EL (cell line): ENCODE measurements around the gene EXOC8.
A peak's percentile ranks its signal among the peaks of the same experiment; 100 is the strongest.
"Not testable (repeated sequence)": the region's sequence is repeated elsewhere in the genome, so short reads cannot be mapped to it uniquely, and the experiment has no call there.

Source experiments
- DNase-seq: peaks from one replicate; pipeline ENCODE4 v3.0.0-alpha.2; 2016

EXOC8 gene

GRCh38 chr1:231351816-231352215, 14.2 kb upstream of the EXOC8 start:
- DNase-seq: no peak

DNA sequence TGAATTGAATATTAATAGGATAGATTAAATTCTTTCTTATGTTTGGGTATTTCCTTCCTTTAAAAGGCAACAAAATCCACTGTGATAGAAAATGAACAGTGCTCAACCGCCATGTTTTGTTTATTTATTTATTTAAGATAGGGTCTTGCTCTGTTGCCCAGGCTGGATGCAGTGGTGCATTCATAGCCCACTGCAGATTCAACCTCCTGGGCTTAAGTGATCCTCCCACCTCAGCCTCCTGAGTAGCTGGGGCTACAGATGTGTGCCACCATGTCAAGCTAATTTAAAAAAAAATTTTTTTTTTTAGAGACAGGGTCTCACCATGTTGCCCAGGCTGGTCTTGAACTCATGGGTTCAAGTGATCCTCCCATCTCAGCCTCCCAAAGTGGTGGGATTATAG, 11.2 kb upstream of the EXOC8 start:
- not testable (repeated sequence) for DNase-seq

GRCh38 chr1:231348442-231348841, 10.8 kb upstream of the EXOC8 start:
- DNase-seq: no peak

- no peak for DNase-seq
These were observed 10.3 kb upstream of the EXOC8 start for GRCh38 chr1:231347961-231348360.

DNA sequence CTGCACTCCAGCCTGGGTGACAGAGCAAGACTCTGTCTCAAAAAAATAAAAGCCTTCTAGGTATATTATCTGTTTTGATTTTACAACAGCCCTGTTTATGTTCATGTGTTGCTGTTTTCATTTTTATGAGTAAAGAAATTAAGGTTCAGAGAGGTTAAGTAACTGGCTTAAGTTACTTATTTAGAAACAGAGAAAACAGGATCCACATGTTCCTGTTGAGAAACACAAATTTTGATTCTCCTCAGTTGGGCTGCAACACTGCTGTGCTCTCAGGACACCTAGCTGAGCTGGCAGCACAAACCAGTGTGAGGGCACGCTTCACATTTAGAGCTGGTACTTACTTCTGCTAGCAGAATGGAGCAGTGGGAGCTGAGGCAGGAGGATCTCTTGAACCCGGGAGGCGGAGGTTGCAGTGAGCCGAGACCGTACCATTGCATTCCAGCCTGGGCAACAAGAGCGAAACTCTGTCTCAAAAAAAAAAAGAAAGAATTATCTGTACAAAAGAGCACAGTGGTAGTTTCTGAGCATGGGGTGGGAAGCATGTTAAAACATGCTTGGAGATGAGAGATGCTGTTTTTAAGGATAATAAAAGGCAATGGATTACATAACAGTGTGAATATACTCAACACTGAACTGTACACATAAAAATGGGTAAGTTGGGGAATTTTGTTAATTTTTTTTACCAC, 2.8 kb upstream of the EXOC8 start:
- no peak for DNase-seq

- DNase-seq: peak; percentile 12
These were observed 847 bp upstream of the EXOC8 start, which contains the start of gene SPRTN for GRCh38 chr1:231338270-231339128. SPRTN (plus strand) TSS chr1:231338293; CDS start chr1:231338384, 91 bp downstream.

DNA sequence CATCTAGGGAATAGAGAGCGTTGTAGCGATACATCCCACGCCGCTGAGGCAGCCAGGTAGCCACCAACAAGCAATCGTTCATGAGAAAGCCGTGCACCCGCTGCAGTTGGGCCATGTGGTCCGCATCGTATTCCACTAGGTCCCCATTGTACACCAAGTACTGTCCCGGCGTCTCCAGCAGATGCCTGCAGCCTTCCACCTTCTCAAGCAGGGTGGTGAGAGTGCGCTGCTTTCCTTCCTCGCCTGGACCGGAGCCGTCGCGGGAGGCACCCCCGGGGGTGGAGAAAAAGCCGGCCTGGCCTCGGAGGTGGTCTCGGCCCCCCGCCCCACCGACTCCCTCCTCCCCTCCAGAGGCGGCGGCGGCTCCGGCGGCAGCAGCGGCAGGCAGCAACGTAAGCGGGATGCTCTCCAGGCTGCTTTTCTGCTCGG, 595 bp downstream of the EXOC8 start:
- peak; percentile 23 for DNase-seq

DNA sequence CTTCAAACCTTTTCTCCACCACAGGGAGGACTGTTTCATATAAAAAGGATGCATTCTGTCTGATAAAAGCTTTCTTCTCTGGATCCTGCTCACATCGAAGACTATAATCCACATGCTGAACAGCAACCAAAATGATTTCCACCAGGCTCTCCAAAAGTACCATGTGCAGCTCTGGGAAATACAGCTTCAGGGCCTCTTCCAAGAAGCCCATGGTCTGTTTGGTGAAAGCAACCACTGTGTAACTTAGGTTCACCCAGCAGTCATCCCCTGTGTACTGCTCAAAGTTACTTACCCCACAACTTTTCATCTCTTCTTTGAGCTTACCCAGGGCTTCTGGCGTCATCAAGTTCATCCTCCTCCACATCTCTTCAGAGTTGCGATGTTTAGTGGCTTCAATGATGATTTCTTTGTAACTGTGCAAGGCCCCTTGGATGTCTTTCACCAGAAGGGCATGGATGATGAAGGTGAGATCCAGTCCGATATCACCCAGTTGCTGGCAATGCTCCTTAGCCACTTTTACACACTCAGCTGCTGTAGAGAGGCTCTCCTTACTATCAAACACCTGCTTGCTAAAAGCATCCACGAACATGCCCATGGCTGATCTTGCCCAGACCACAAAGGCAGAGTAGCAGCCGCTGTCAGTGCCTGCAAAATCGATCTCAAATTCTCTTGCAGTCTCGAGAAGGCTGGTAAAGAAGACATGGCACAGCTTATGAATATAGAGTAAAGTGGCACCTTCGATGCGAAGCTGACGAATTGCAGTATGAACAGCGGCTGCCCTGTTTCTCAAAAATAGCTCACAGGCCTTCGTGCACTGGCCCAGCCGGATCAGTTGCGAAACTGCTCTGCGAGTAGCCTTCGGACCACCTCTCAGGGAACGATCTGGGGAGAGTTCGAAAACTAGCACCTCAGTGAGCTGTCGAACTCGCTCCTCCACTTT, 1.7 kb downstream of the EXOC8 start:
- peak; percentile 6 for DNase-seq

GRCh38 chr1:231334952-231335351, 2.7 kb downstream of the EXOC8 start:
- DNase-seq: no peak

DNA sequence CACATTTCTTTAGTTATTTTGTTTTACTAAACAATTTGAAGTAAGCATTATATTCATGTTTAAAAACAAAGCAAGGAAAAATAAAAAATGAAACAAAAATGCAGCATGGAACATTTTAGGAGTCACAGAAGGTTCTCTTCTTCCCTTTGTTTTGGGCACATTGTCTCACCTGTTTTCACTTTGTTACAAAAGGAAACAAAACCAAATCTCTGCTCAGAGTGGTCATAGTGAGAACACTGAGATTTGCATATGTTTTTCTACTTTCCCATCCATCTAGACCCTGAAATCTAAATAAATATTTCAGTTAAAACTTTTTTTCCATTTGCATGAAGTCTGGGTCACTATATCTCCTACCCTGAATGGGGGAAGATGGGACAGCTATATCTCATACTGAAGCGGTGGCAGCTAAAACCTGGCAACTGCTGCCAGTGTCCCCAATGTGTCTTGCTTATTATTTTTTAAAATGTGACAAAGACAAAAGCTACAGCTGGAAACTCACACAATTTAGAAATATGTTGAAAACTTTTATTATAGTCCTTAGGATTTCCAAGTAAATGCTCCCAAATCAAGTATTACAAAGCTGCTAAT, 3.5 kb downstream of the EXOC8 start:
- no peak for DNase-seq

DNA sequence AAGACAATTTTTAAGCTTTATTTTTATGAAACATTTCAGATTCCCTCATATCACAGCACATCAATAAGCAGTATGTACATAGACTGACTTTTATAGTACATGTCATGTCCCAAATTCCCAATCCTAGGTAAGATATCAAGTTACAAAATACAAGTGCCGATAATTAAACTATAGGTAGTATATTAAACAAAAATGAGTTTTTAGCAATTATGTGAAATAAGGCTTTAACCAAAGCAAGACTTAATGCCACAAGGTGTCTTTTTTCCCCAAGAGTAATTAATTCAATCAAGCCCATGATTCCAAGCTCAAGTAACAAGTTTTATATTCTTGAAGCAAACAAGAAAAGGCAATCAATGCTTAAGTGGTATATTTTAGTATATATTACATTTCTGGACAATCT, 4.9 kb downstream of the EXOC8 start:
- no peak for DNase-seq

GRCh38 chr1:231329483-231329882, 8.2 kb downstream of the EXOC8 start:
- DNase-seq: no peak

GRCh38 chr1:231327617-231328016, 10.0 kb downstream of the EXOC8 start:
- DNase-seq: no peak

GRCh38 chr1:231326248-231326647, 11.4 kb downstream of the EXOC8 start:
- no peak for DNase-seq

- DNase-seq: no peak
These were observed 13.0 kb downstream of the EXOC8 start for GRCh38 chr1:231324660-231325059.

- DNase-seq: no peak
These were observed 14.6 kb downstream of the EXOC8 start for GRCh38 chr1:231322880-231323530.

DNA sequence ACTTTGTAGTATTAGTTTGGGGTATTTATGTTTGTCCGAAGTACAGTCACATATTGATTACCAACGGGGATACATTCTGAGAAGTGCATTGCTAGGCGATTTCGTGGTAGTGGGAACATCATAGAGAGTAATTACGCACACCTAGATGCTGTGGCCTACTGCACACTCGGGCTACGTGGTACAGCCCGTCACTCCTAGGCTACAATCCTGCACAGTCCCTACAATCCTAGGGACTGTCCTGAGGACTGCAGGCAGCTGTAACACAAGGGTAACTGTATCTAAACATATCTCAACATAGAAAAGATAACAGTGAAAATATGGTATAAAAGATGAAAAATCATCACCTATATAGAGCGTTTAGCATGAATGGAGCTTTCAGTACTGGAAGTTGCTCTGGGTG, 18.6 kb downstream of the EXOC8 start:
- no peak for DNase-seq

GRCh38 chr1:231318568-231318967, 19.1 kb downstream of the EXOC8 start:
- DNase-seq: no peak

- DNase-seq: no peak
These were observed 19.7 kb downstream of the EXOC8 start for GRCh38 chr1:231318015-231318355.

DNA sequence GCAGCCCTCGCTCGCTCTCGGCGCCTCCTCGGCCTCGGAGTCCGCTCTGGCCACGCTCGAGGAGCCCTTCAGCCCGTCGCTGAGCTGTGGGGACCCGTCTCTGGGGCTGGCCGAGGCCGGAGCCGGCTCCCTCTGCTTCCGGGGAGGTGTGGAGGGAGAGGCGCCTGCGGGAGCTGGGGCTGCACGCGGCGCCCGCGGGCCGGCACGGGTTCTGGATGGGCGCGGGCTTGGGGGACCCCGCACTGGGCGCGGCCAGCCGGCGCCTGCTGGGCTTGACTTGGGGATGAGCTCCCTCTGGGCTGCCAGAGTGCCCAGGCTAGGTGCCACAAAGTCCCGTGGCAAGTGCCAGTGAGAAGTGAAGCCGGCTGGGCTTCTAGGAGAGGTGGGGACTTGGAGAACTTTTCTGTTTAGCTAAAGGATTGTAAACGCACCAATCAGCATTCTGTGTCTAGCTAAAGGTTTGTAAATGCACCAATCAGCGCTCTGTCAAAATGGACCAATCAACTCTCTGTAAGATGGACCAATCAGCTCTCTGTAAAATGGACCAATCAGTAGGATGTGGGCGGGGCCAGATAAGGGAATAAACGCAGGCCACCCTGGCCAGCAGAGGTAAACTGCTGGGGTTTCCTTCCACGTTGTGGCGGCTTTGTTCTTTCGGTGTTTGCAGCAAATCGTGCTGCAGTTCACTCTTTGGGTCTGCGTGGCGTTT, 20.2 kb downstream of the EXOC8 start:
- no peak for DNase-seq

- DNase-seq: peak; percentile 59
These were observed 21.8 kb downstream of the EXOC8 start for GRCh38 chr1:231315887-231316286.

GRCh38 chr1:231313661-231314060, 24.0 kb downstream of the EXOC8 start:
- DNase-seq: no peak
